ENCODE measurements around the gene CD84. TPM values are rescaled to one million over a fixed set of nuclear protein-coding genes. Genes with fewer than 3 reads are reported as not detected.

Gene CD84
- polyA plus RNA-seq, 1 of the 3 experiments (the other 2 are of a cell fraction), result not detected

GRCh38 chr1:160578525-160579191 is 638 bp downstream of the CD84 start (continued):
- TF ChIP-seq ELF1 (IDR thresholded peaks at IDR 0.05), result no peak
- TF ChIP-seq GABPA (IDR thresholded peaks at IDR 0.05; ENCODE audit: low read depth), result no peak

DNA sequence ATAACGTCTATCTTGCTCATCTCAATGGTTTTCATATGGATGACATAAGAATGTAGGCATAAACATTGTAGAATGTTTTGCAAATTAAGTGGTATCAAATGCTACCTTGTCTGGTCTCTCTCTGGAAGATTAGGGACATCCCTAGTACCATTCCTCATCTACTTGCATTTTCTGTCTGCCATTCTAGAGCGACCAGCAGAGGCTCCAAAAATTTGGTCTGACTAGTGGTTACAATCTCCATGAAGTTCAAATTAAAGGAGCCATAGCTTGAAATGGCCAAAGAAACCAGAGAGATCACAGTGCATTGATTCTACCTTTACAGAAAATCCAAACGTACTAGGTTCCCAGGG is 1.1 kb downstream of the CD84 start:
- H2AFZ ChIP-seq (ENCODE audit: low read depth), result no peak overlapping the region
- no peak overlapping the region for H3K4me2 ChIP-seq
- H3K27ac ChIP-seq (ENCODE audit: low read depth in 2 of 2, low read length in 1 of 2), result no peak overlapping the region
- H3K79me2 ChIP-seq (ENCODE audit: insufficient read depth), result no peaks in the 10 kb centered on the region
- no peak overlapping the region for H3K9ac ChIP-seq
- H3K4me3 ChIP-seq (ENCODE audit: low read depth in 2 of 2, low read length in 1 of 2), result no peak overlapping the region
- WGBS (ENCODE audit: low lambda C conversion rate), result 2% methylated on average over 3 of the region's 3 CpGs
- no peaks in the 10 kb centered on the region for H3F3A ChIP-seq (replicated peaks; ENCODE audit: insufficient read depth)
- no peaks in the 10 kb centered on the region for H3K27me3 ChIP-seq (ENCODE audit: insufficient read depth)
- H4K20me1 ChIP-seq (ENCODE audit: insufficient read depth), result no peaks in the 10 kb centered on the region
- H3K4me1 ChIP-seq (ENCODE audit: control insufficient read depth in 1 of 2, insufficient read depth in 2 of 2, low read depth in 1 of 2, low read length in 1 of 2), result no peaks in the 10 kb centered on the region
- TF ChIP-seq RAD21 (IDR thresholded peaks at IDR 0.05; ENCODE audit: low read length) (no peak), JUND (IDR thresholded peaks at IDR 0.05) (no peak), ELF1 (IDR thresholded peaks at IDR 0.05) (no peak), YY1 (IDR thresholded peaks at IDR 0.05; ENCODE audit: low read depth) (no peak), EZH2phosphoT487 (IDR thresholded peaks at IDR 0.05; ENCODE audit: borderline replicate concordance, low read depth) (no peak), NFIC (IDR thresholded peaks at IDR 0.05; ENCODE audit: borderline replicate concordance) (no peak), TEAD4 (IDR thresholded peaks at IDR 0.05; ENCODE audit: borderline replicate concordance, insufficient read depth) (no peak), SMC3 (IDR thresholded peaks at IDR 0.05; ENCODE audit: low read depth, low read length) (no peak), MEF2A (IDR thresholded peaks at IDR 0.05; ENCODE audit: borderline replicate concordance, low read depth) (no peak), FOSL2 (IDR thresholded peaks at IDR 0.05; ENCODE audit: borderline replicate concordance, low read depth) (no peak), GATA2 (CRISPR knock-in tag; IDR thresholded peaks at IDR 0.05) (no peak), RXRA (IDR thresholded peaks at IDR 0.05; ENCODE audit: borderline replicate concordance, low read depth) (no peak), RFX5 (IDR thresholded peaks at IDR 0.05; ENCODE audit: low read length) (no peak), EP300 (IDR thresholded peaks at IDR 0.05; ENCODE audit: borderline replicate concordance in 1 of 2, low read depth in 1 of 2, low read length in 1 of 2) (no peak), MAX (IDR thresholded peaks at IDR 0.05; ENCODE audit: low read depth) (no peak)
- TF ChIP-seq, protein P1, sequence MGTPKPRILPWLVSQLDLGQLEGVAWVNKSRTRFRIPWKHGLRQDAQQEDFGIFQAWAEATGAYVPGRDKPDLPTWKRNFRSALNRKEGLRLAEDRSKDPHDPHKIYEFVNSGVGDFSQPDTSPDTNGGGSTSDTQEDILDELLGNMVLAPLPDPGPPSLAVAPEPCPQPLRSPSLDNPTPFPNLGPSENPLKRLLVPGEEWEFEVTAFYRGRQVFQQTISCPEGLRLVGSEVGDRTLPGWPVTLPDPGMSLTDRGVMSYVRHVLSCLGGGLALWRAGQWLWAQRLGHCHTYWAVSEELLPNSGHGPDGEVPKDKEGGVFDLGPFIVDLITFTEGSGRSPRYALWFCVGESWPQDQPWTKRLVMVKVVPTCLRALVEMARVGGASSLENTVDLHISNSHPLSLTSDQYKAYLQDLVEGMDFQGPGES (IDR thresholded peaks at IDR 0.05; ENCODE audit: low read depth, low read length), result no peak
- TF ChIP-seq, protein P2, sequence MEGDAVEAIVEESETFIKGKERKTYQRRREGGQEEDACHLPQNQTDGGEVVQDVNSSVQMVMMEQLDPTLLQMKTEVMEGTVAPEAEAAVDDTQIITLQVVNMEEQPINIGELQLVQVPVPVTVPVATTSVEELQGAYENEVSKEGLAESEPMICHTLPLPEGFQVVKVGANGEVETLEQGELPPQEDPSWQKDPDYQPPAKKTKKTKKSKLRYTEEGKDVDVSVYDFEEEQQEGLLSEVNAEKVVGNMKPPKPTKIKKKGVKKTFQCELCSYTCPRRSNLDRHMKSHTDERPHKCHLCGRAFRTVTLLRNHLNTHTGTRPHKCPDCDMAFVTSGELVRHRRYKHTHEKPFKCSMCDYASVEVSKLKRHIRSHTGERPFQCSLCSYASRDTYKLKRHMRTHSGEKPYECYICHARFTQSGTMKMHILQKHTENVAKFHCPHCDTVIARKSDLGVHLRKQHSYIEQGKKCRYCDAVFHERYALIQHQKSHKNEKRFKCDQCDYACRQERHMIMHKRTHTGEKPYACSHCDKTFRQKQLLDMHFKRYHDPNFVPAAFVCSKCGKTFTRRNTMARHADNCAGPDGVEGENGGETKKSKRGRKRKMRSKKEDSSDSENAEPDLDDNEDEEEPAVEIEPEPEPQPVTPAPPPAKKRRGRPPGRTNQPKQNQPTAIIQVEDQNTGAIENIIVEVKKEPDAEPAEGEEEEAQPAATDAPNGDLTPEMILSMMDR (IDR thresholded peaks at IDR 0.05), result no peak
- TF ChIP-seq, protein P3, sequence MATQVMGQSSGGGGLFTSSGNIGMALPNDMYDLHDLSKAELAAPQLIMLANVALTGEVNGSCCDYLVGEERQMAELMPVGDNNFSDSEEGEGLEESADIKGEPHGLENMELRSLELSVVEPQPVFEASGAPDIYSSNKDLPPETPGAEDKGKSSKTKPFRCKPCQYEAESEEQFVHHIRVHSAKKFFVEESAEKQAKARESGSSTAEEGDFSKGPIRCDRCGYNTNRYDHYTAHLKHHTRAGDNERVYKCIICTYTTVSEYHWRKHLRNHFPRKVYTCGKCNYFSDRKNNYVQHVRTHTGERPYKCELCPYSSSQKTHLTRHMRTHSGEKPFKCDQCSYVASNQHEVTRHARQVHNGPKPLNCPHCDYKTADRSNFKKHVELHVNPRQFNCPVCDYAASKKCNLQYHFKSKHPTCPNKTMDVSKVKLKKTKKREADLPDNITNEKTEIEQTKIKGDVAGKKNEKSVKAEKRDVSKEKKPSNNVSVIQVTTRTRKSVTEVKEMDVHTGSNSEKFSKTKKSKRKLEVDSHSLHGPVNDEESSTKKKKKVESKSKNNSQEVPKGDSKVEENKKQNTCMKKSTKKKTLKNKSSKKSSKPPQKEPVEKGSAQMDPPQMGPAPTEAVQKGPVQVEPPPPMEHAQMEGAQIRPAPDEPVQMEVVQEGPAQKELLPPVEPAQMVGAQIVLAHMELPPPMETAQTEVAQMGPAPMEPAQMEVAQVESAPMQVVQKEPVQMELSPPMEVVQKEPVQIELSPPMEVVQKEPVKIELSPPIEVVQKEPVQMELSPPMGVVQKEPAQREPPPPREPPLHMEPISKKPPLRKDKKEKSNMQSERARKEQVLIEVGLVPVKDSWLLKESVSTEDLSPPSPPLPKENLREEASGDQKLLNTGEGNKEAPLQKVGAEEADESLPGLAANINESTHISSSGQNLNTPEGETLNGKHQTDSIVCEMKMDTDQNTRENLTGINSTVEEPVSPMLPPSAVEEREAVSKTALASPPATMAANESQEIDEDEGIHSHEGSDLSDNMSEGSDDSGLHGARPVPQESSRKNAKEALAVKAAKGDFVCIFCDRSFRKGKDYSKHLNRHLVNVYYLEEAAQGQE (IDR thresholded peaks at IDR 0.05; ENCODE audit: low read depth, low read length), result no peak
- TF ChIP-seq, protein P4, sequence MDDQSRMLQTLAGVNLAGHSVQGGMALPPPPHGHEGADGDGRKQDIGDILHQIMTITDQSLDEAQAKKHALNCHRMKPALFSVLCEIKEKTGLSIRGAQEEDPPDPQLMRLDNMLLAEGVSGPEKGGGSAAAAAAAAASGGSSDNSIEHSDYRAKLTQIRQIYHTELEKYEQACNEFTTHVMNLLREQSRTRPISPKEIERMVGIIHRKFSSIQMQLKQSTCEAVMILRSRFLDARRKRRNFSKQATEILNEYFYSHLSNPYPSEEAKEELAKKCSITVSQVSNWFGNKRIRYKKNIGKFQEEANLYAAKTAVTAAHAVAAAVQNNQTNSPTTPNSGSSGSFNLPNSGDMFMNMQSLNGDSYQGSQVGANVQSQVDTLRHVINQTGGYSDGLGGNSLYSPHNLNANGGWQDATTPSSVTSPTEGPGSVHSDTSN (IDR thresholded peaks at IDR 0.05), result no peak
- ChIA-PET CTCF (no interaction called here), POLR2A (no interaction called here)
- 0 out of 2 replicates have a peak, but pooled peaks cover 3% of the 10 kb centered on the region for H3K9me2 ChIP-seq
- DNase-seq, result no peak
- no peaks in the 10 kb centered on the region for H3K9me3 ChIP-seq
- no peaks in the 10 kb centered on the region for H3K36me3 ChIP-seq (replicated peaks in 1 of 2; ENCODE audit: control insufficient read depth in 1 of 2, insufficient read depth in 2 of 2, low read length in 1 of 2)
